NCI-H187 treated with DMSO at 0.1 percent for 48 hours (cell line): ENCODE measurements around the gene APBB2.
"Not testable (repeated sequence)": the region's sequence is repeated elsewhere in the genome, so short reads cannot be mapped to it uniquely, and the experiment has no call there.

Experiments used
- DNase-seq: peaks from one replicate; lab custom pipeline; 2025; lab: John Stamatoyannopoulos, UW

Gene APBB2

GRCh38 chr4:40822420-40823166 is 391.7 kb downstream of the APBB2 start:
- DNase-seq: no peak

DNA sequence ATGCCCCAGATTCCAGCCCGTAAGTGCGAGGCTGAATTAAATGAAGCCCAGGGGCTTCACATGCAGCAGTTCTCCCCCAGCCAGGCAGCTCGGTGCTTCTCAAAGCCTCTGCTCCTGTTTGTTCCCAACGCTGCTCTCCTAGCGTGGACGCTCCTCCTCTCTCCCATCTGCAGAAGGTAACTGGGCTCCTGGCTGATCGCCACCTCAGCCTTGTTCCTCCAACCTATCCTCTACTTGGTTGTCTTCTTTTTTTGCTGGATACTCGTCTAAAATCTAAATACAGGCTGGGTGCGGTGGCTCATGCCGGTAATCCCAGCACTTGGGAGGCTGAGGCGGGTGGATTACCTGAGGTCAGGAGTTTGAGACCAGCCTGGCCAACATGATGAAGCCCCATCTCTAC is 394.2 kb downstream of the APBB2 start:
- no peak for DNase-seq

- not testable (repeated sequence) for DNase-seq
Measured at GRCh38 chr4:40817157-40817556, 397.2 kb downstream of the APBB2 start.

- no peak for DNase-seq
Measured at GRCh38 chr4:40812856-40813255, 401.5 kb downstream of the APBB2 start.

GRCh38 chr4:40812386-40812785 is 402.0 kb downstream of the APBB2 start:
- DNase-seq: no peak

GRCh38 chr4:40811956-40812355 is 402.4 kb downstream of the APBB2 start:
- DNase-seq: no peak

GRCh38 chr4:40808926-40809457 is 405.4 kb downstream of the APBB2 start:
- DNase-seq: no peak

DNA sequence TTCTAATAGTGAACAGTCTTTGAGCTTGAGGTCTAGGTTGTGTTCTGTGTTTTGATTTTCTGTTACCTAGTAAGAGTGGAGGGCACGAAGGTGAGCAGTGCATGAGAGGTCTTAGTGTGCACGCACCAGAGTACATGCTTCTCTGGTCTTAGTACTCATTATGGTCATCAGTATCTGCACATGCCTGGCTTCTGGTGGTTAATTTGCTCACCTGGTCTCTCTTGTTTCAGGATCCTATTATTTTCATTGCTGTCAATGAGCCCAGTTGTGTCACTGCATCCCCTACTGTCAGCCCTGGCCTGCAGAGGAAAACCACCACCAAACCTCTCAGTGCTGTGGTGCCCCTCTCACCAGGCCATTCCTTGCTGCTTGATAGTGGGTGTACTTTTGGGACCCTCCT is 409.7 kb downstream of the APBB2 start:
- DNase-seq: no peak

DNA sequence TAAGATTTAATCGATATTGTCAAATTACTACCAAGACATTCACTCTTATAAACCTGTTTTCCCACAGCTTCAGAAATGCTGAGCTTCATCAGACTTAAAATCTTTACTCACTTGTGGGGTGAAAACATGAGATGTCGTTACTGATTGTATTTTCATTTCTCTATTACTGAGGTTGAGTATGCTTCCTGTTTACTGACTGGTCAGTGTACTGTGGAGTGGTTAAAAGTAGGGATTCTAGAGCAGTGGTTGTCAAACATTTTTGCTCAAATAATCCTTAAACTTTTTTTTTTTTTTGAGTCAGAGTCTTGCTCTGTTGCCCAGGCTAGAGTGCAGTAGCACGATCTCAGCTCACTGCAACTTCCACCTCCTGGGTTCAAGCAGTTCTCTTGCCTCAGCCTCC is 414.3 kb downstream of the APBB2 start:
- no peak for DNase-seq

GRCh38 chr4:40789771-40790170 is 424.6 kb downstream of the APBB2 start:
- DNase-seq: no peak

DNA sequence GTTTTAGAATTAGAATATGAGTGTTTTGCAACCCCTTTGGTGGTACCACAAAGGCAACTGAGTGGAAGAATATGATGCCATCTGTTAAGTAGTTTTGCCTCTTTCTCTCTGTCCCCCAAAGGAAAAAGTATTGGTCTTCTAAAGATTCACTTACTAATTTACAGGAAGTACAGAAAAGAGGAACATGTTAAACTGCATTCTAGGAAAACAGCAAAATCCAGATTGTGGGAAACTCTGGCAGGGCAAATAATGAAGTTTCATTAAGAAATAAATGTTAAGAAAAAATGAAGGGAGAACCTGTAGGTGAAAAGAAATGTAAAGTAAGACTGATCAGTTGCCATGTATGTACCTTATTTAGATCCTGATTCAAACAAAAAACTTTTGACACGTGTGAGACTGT is 425.3 kb downstream of the APBB2 start:
- DNase-seq: no peak

DNA sequence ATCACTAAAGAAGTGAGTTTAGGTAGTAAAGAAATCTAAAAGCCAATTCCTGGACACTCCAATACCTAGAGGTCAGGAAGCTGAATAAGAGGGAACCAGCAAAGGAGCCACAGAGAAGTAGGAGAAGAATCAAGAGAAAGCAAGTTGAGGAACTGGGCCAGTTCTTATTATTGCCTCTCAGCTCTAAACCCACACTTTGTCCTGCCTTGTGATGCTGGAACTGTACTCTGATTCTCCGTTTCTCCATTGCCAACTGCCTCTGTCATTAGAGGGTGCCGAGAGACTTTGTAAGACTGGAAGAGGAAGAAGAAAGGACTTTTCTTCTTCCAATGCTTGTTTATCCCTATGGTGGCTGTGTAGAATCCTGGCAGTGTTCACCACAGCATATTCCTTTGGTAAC is 426.0 kb downstream of the APBB2 start:
- DNase-seq: no peak

DNA sequence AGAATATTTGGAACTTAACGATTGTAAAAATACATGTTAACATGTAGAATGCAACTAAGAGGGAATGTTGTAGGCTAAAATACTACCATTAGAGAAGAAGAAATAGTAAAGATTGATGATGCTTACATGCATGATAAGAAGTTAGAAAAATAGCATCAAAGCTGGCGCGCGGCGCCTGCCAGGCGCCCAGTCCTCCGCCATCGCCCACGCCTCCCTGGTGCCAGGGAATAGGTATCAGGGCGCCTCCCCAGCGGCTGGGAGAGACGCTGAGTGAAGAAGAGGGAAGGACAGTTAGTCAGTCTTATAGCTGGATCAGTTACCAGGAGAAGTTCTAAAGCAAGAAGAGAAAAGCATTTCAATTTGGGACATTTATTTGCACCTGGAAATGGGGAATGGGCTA is 428.6 kb downstream of the APBB2 start:
- no peak for DNase-seq

GRCh38 chr4:40782876-40783275 is 431.5 kb downstream of the APBB2 start:
- no peak for DNase-seq

DNA sequence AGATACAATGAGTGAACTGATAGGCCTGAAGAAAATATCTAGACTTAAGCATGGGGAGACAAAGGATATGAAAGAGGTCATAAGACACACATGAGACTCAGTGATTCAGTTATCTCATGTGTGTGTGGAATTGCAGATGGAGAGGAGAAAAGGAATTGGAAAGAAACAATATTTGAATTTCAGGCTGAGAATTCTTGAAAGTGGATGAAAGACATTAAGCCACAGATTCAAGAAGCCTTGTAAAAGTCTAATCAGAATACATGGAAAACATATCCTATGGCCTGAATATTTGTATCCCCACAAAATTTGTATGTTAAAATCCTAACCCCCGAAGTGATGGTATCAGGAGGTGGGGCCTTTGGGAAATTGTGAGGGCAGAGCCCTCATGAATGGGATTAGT is 436.3 kb downstream of the APBB2 start:
- DNase-seq: no peak

DNA sequence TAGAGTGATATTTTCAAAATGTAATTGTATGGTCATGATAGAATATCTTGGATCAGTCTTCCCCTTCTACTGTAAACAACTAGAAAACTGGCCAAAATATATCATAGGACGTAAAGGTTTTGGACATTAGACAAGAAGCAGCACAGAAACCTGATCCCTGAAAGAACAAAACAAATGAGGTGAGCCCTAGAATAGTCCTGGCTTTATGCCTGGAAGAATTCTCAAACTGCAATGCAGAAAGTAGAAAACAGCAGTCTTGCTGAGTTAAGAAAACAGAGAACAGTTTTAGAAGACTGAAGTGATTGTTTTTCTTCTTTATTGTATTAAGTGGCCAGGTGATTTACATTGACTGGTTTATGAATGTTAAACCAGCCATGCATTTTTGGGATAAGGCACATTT is 445.1 kb downstream of the APBB2 start:
- no peak for DNase-seq

- DNase-seq: no peak
Measured at GRCh38 chr4:40763228-40763716, 451.1 kb downstream of the APBB2 start.
